H1 (cell line): Measurements from ENCODE around the gene LAIR1. TPM values are rescaled to one million over a fixed set of nuclear protein-coding genes. Genes with fewer than 3 reads are reported as not detected.

Experiments
- CTCF ChIA-PET: fragments of 300-600 bp; sonication (Branson Sonifier 250); formaldehyde crosslinking; loops from one replicate; lab custom pipeline; 2021; ENCODE audit not compliant: partially characterized antibody; lab: Charles Lee
- POLR2A ChIA-PET: fragments of 300-600 bp; sonication (Branson Sonifier 250); formaldehyde crosslinking; loops from one replicate; lab custom pipeline; 2021; ENCODE audit warnings: inconsistent platforms; ENCODE audit not compliant: partially characterized antibody; lab: Charles Lee
- DNase-seq, 2 experiments: peaks; one replicate each; pipeline versions ENCODE4 v3.0.0 to v3.0.0-alpha.2; 2010 to 2022; ENCODE audit warnings: low spot score in 2 of 2, low read depth in 1 of 2, mixed read lengths in 1 of 2
- FAIRE-seq: peaks from 2 replicates; lab custom pipeline; 2011; peaks lifted over from hg19 to GRCh38; lab: Jason Lieb, UNC
- H2AFZ ChIP-seq: 2 replicates; pipeline ENCODE4 v1.8.1; 2012; ENCODE audit warnings: low read length, inconsistent platforms
- H2AK5ac ChIP-seq: 2 replicates; pipeline ENCODE4 v1.6.1; 2013; ENCODE audit warnings: low read depth, low read length
- H2BK120ac ChIP-seq: replicated peaks from 2 replicates; pipeline ENCODE3; 2013; ENCODE audit warnings: low read depth, low read length, inconsistent platforms
- H2BK12ac ChIP-seq: 2 replicates; pipeline ENCODE4 v1.6.1; 2013; ENCODE audit warnings: low read depth, low read length
- H2BK15ac ChIP-seq: 2 replicates; pipeline ENCODE4 v1.6.1; 2013; ENCODE audit warnings: low read length
- H2BK20ac ChIP-seq: 2 replicates; pipeline ENCODE4 v1.6.1; 2013; ENCODE audit warnings: low read length
- H2BK5ac ChIP-seq: 2 replicates; pipeline ENCODE4 v1.6.1; 2013; ENCODE audit warnings: low read depth, low read length
- H3K14ac ChIP-seq: 2 replicates; pipeline ENCODE4 v1.6.1; 2013; ENCODE audit warnings: inconsistent platforms; ENCODE audit not compliant: insufficient read length
- H3K18ac ChIP-seq: 2 replicates; pipeline ENCODE4 v1.6.1; 2013; ENCODE audit warnings: low read length; ENCODE audit errors: extremely low read depth
- H3K23ac ChIP-seq: 2 replicates; pipeline ENCODE4 v1.6.1; 2013; ENCODE audit warnings: inconsistent platforms; ENCODE audit not compliant: insufficient read length
- H3K23me2 ChIP-seq: 2 replicates; pipeline ENCODE4 v1.6.1; 2013; ENCODE audit warnings: low read depth, low read length
- H3K27ac ChIP-seq: 2 replicates; pipeline ENCODE4 v1.6.1; 2011; ENCODE audit warnings: low read depth, low read length, inconsistent platforms
- H3K27me3 ChIP-seq, 4 experiments: replicated peaks in 1 of 4; 1 replicate in 1 of 4; 2 replicates in 3 of 4; pipeline versions ENCODE4 v1.6.1 to v1.8.1; 2011 to 2013; ENCODE audit warnings: low read length in 3 of 4, mild to moderate bottlenecking in 3 of 4, inconsistent platforms in 2 of 4, mixed read lengths in 2 of 4, moderate library complexity in 1 of 4; ENCODE audit not compliant: control insufficient read depth in 3 of 4, insufficient read depth in 3 of 4; ENCODE audit errors: extremely low read depth in 1 of 4
- H3K36me3 ChIP-seq, 4 experiments: 2 replicates each; pipeline versions ENCODE4 v1.6.1 to v1.8.1; 2011 to 2013; ENCODE audit warnings: mild to moderate bottlenecking in 4 of 4, low read length in 3 of 4, moderate library complexity in 2 of 4, control low read depth in 1 of 4, inconsistent platforms in 1 of 4; ENCODE audit not compliant: insufficient read depth in 4 of 4, control insufficient read depth in 2 of 4
- H3K4ac ChIP-seq: replicated peaks from 2 replicates; pipeline ENCODE3; 2013; ENCODE audit warnings: low read length, low read depth, mixed read lengths, inconsistent platforms; ENCODE audit not compliant: insufficient read length
- H3K4me1 ChIP-seq, 4 experiments: replicated peaks in 1 of 4; 1 replicate in 1 of 4; 2 replicates in 3 of 4; pipeline versions ENCODE4 v1.6.1 to v1.8.1; 2011 to 2013; ENCODE audit warnings: low read length in 3 of 4, inconsistent platforms in 2 of 4, mixed read lengths in 1 of 4; ENCODE audit not compliant: insufficient read depth in 4 of 4, control insufficient read depth in 3 of 4
- H3K4me2 ChIP-seq, 2 experiments: 2 replicates each; pipeline versions ENCODE4 v1.6.1 to v1.8.1; 2011 to 2013; ENCODE audit warnings: low read depth in 2 of 2, low read length in 2 of 2, control low read depth in 1 of 2, inconsistent platforms in 1 of 2, mild to moderate bottlenecking in 1 of 2; ENCODE audit not compliant: insufficient read depth in 1 of 2
- H3K4me3 ChIP-seq, 4 experiments: fragments of 200-600, 300-600 bp in 1 of 4; sonication (generic), shearing (Covaris generic), sonication (Bioruptor Twin) in 1 of 4; 2 replicates each; pipeline versions ENCODE4 v1.5.1 to v1.8.1; 2011 to 2016; ENCODE audit warnings: low read length in 4 of 4, low read depth in 3 of 4, control low read depth in 2 of 4, inconsistent platforms in 2 of 4, mild to moderate bottlenecking in 2 of 4, mixed read lengths in 1 of 4, moderate library complexity in 1 of 4; ENCODE audit not compliant: insufficient read depth in 2 of 4; ENCODE audit errors: extremely low read depth in 1 of 4
- H3K56ac ChIP-seq: replicated peaks from 2 replicates; pipeline ENCODE3; 2013; ENCODE audit warnings: low read depth, mild to moderate bottlenecking, mixed read lengths, low read length, inconsistent platforms; ENCODE audit not compliant: insufficient read length
- H3K79me1 ChIP-seq: 2 replicates; pipeline ENCODE4 v1.6.1; 2013; ENCODE audit warnings: low read depth, low read length, control low read depth
- H3K79me2 ChIP-seq, 2 experiments: 2 replicates each; pipeline versions ENCODE4 v1.6.1 to v1.8.1; 2012 to 2013; ENCODE audit warnings: low read length in 2 of 2, mild to moderate bottlenecking in 2 of 2, inconsistent platforms in 1 of 2; ENCODE audit not compliant: insufficient read depth in 2 of 2, control insufficient read depth in 1 of 2
- H3K9ac ChIP-seq, 4 experiments: replicated peaks in 1 of 4; 1 replicate in 1 of 4; 2 replicates in 3 of 4; pipeline versions ENCODE4 v1.6.1 to v1.8.1; 2011 to 2013; ENCODE audit warnings: low read depth in 3 of 4, low read length in 3 of 4, control low read depth in 2 of 4, mild to moderate bottlenecking in 2 of 4, moderate library complexity in 2 of 4, inconsistent platforms in 1 of 4; ENCODE audit errors: extremely low read depth in 1 of 4
- H3K9me3 ChIP-seq, 2 experiments: 2 replicates each; pipeline versions ENCODE4 v1.6.1 to v1.8.1; 2012 to 2013; ENCODE audit warnings: mild to moderate bottlenecking in 2 of 2, moderate library complexity in 2 of 2, control low read depth in 1 of 2, inconsistent platforms in 1 of 2, low read depth in 1 of 2, low read length in 1 of 2, mixed read lengths in 1 of 2; ENCODE audit not compliant: insufficient read depth in 2 of 2
- H4K20me1 ChIP-seq, 2 experiments: replicated peaks in 1 of 2; 2 replicates each; pipeline versions ENCODE3 to v1.8.1; 2011 to 2013; ENCODE audit warnings: inconsistent platforms in 2 of 2, low read length in 2 of 2, mild to moderate bottlenecking in 1 of 2; ENCODE audit not compliant: insufficient read depth in 2 of 2, control insufficient read depth in 1 of 2
- H4K5ac ChIP-seq: 2 replicates; pipeline ENCODE4 v1.6.1; 2013; ENCODE audit warnings: low read length, low read depth, mixed read lengths, inconsistent platforms; ENCODE audit not compliant: insufficient read length
- H4K8ac ChIP-seq: 2 replicates; pipeline ENCODE4 v1.8.0; 2013; ENCODE audit warnings: mild to moderate bottlenecking, moderate library complexity, low read length, inconsistent platforms; ENCODE audit not compliant: insufficient read depth; ENCODE audit errors: extremely low read depth
- H4K91ac ChIP-seq: replicated peaks from 2 replicates; pipeline ENCODE3; 2013; ENCODE audit warnings: low read length, mixed read lengths, inconsistent platforms; ENCODE audit not compliant: insufficient read length
- ATF3 ChIP-seq: IDR thresholded peaks from 2 replicates; pipeline ENCODE4 v1.6.1; 2011; ENCODE audit warnings: low read depth, mild to moderate bottlenecking, low read length; ENCODE audit not compliant: insufficient read depth
- CBX5 ChIP-seq: fragments of 300-800, 300-1000 bp; sonication (generic); IDR thresholded peaks from 2 replicates; pipeline ENCODE4 v1.7.1; 2016; ENCODE audit warnings: antibody characterized with exemption, low read length, low read depth
- CHD2 ChIP-seq: IDR thresholded peaks from 2 replicates; pipeline ENCODE4 v1.6.1; 2012; ENCODE audit warnings: low read length, improper control_type of control experiment
- FOSL1 ChIP-seq: IDR thresholded peaks from 2 replicates; pipeline ENCODE4 v1.6.1; 2011; ENCODE audit warnings: mild to moderate bottlenecking, low read depth, low read length, moderate library complexity; ENCODE audit not compliant: insufficient read depth
- GABPA ChIP-seq: IDR thresholded peaks from 2 replicates; pipeline ENCODE4 v1.6.1; 2011; ENCODE audit warnings: mild to moderate bottlenecking, low read length, moderate library complexity, borderline replicate concordance; ENCODE audit not compliant: insufficient read depth
- HDAC2 ChIP-seq, 2 experiments: fragments of 300-600 bp in 1 of 2; sonication (generic) in 1 of 2; IDR thresholded peaks; 2 replicates each; pipeline ENCODE4 v1.6.1; 2011 to 2012; ENCODE audit warnings: low read depth in 2 of 2, low read length in 2 of 2, mild to moderate bottlenecking in 2 of 2, moderate library complexity in 2 of 2, borderline replicate concordance in 1 of 2, inconsistent platforms in 1 of 2
- KDM4A ChIP-seq: IDR thresholded peaks from one replicate; pipeline ENCODE4 v1.7.1; 2012; ENCODE audit warnings: low read depth, mild to moderate bottlenecking, moderate library complexity, low read length, inconsistent platforms; ENCODE audit not compliant: severe bottlenecking
- NRF1 ChIP-seq: IDR thresholded peaks from 2 replicates; pipeline ENCODE4 v1.6.1; 2011; ENCODE audit warnings: mild to moderate bottlenecking, low read depth, low read length, improper control_type of control experiment
- SIX5 ChIP-seq: IDR thresholded peaks from 2 replicates; pipeline ENCODE4 v1.6.1; 2011; ENCODE audit warnings: mild to moderate bottlenecking, low read depth, low read length
- SP1 ChIP-seq: IDR thresholded peaks from 2 replicates; pipeline ENCODE4 v1.6.1; 2011; ENCODE audit warnings: low read depth, low read length
- SRF ChIP-seq: IDR thresholded peaks from 2 replicates; pipeline ENCODE4 v1.6.1; 2011; ENCODE audit warnings: mild to moderate bottlenecking, low read depth, low read length, moderate library complexity
- YY1 ChIP-seq: IDR thresholded peaks from 2 replicates; pipeline ENCODE4 v1.6.1; 2011; ENCODE audit warnings: low read depth, mild to moderate bottlenecking, low read length
- ZNF274 ChIP-seq: IDR thresholded peaks from 2 replicates; pipeline ENCODE4 v1.7.0; 2012; ENCODE audit warnings: low read length, borderline replicate concordance; ENCODE audit errors: extremely low read depth
- WGBS, 2 experiments: shearing (Covaris generic) in 1 of 2; methylation state at CpG; one replicate each; pipeline versions ENCODE4 v1.1.6 to v1.1.7; 2013 to 2015; ENCODE audit warnings: low lambda C conversion rate in 2 of 2, mixed read lengths in 2 of 2, inconsistent platforms in 1 of 2, low coverage in 1 of 2, missing lambda C conversion rate in 1 of 2; ENCODE audit not compliant: insufficient replicate concordance in 2 of 2, insufficient coverage in 1 of 2, insufficient read length in 1 of 2; ENCODE audit errors: extremely low coverage in 1 of 2, missing lambda C conversion rate in 1 of 2; 5-methylcytosine and 5-hydroxymethylcytosine counted together
- polyA plus RNA-seq, 7 experiments: library from polyadenylated mRNA; depleted of rRNA in 3 of 7; stranded (reverse) in 5 of 7; unstranded in 2 of 7; fragments of >200 nt in 5 of 7; fragments of 200-250 nt in 2 of 7; gene quantifications; 1 replicate in 5 of 7; 2 replicates in 1 of 7; 4 replicates in 1 of 7; pipeline versions ENCODE4 v1.2.1 to v1.2.3, GENCODE V29; 2011 to 2013; ENCODE audit warnings: missing spikeins in 2 of 7, mixed read lengths in 2 of 7
- total RNA-seq: library from RNA; stranded (reverse); fragmentation: NEBNext Ultra II Directional; extraction: Animal tissue kit (Norgen Biotek cat#: 25700); gene quantifications from 2 replicates; pipeline ENCODE4 v1.2.1, GENCODE V29; 2021

The LAIR1 gene
- total and polyA plus RNA-seq, 2 of the 8 experiments (the other 6 are each of a cell fraction or from before 2014, with no cell fraction given) = 0.18 TPM; not detected in 1

- H4K20me1 ChIP-seq = no peaks in the 10 kb centered on the region
- H3K18ac ChIP-seq = no peak overlapping the region
- CTCF ChIA-PET = interaction anchor here (1.1 to 6.1 kb wide), 2 partner anchors 12 to 21 kb away, joined by 3 to 39 read pairs; no protein-coding TSS in a partner anchor
- H3K56ac ChIP-seq = no peak overlapping the region
- H3K14ac ChIP-seq = no peak overlapping the region
- H4K5ac ChIP-seq = no peak overlapping the region
- H3K4me1 ChIP-seq = peaks cover 0 to 3% (median 0%) of the 10 kb centered on the region in 4 experiments; a peak in 1 of 7 replicates
- no peak overlapping the region for H2BK20ac ChIP-seq
- H2AK5ac ChIP-seq = no peak overlapping the region
- H2BK12ac ChIP-seq = 0 out of 2 replicates have a peak overlapping the region, but pooled peaks have one; percentile 75
- FAIRE-seq (no peak), DNase-seq (no peak)
- H3K9ac ChIP-seq = no peak overlapping the region
- H2BK5ac ChIP-seq = no peak overlapping the region
- no peaks in the 10 kb centered on the region for H3K27me3 ChIP-seq
- H3K4ac ChIP-seq = no peak overlapping the region
- no peaks in the 10 kb centered on the region for H3K36me3 ChIP-seq
- H2BK120ac ChIP-seq = no peak overlapping the region
- H4K91ac ChIP-seq = no peak overlapping the region
- H3K9me3 ChIP-seq = no peaks in the 10 kb centered on the region
- H2BK15ac ChIP-seq = no peak overlapping the region
- no peak overlapping the region for H2AFZ ChIP-seq
- H3K79me2 ChIP-seq = no peaks in the 10 kb centered on the region
- WGBS, 2 experiments = 98% methylated on average over 8 of the region's 8 CpGs; no CpG with 5 or more reads in 1 of the 2 experiments
- no peak overlapping the region for H3K4me2 ChIP-seq
- no peak overlapping the region for H3K23ac ChIP-seq
- no peak overlapping the region for H3K4me3 ChIP-seq
- H3K79me1 ChIP-seq = no peaks in the 10 kb centered on the region
- H4K8ac ChIP-seq = no peak overlapping the region
- no peak overlapping the region for H3K27ac ChIP-seq
- H3K23me2 ChIP-seq = no peaks in the 10 kb centered on the region
- POLR2A ChIA-PET = no interaction called here
- TF ChIP-seq HDAC2 (IDR thresholded peaks at IDR 0.05; ENCODE audit: borderline replicate concordance in 1 of 2, low read depth in 2 of 2, low read length in 2 of 2) = no peak
- TF ChIP-seq CBX5 = no peak
- no peak for TF ChIP-seq ZNF274
- no peak for TF ChIP-seq GABPA
- TF ChIP-seq SP1 = no peak
- no peak for TF ChIP-seq YY1
- no peak for TF ChIP-seq KDM4A
- no peak for TF ChIP-seq FOSL1
- no peak for TF ChIP-seq SRF
- TF ChIP-seq CHD2 = no peak
- no peak for TF ChIP-seq NRF1
- TF ChIP-seq ATF3 = no peak
- no peak for TF ChIP-seq SIX5
These were observed 4.5 kb upstream of the LAIR1 start for GRCh38 chr19:54369082-54369687.
